8988T (cell line): ENCODE results near the gene GPD1.

Experiments used
- DNase-seq: peaks from one replicate; pipeline ENCODE4 v3.0.0; 2011

Gene GPD1

DNA sequence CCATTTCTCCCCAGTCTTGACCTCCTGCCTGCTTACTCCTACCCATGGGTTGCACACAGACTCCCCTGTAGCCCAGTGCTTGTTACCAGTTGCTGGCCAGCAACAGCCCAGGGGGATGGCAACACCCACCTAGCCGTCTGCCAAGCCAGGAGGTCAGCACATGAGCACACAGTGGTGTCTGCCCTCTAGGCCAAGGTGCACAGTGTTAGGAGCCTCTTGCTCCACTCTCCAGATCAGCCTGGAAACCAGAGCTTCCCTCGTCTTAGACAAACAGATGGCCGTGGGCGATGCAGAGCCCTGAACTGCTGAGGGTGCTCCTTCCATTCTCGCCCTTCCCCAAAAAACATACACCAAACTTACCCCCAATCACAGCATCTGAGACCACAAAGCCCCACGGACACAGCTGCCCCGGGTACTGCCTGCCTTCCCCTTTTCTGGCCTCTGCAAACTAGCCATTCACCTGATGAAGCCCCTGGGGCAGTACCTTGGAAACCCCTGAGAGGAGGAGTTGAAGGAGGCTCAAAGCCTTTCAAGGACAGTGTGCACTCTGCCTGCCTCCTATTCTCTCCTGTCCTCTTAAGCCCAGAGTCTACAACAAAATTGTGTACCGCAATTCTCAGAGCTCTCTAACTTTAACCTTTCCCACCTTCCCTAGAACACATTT lies 1.0 kb upstream of the GPD1 start:
- DNase-seq = no peak

DNA sequence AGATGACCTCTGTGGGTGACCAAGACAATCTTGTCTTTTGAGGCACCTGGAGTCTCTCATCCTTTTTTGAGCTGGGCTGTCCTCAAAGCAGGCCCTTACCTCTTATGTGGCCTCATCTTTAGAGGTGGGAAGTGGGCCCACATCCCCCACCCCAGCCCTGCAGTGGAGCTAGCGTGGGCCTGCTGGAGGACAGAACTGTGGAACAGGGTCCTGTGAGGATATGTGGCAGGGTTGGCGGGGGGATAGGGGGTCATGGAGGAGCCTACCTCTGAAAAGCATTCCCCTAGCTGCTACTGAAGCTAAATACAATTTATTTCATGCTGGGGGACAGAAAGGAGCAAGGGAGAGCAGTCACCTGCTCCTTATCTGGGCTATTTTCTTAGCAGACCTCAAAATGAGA lies 457 bp upstream of the GPD1 start:
- DNase-seq = no peak

DNA sequence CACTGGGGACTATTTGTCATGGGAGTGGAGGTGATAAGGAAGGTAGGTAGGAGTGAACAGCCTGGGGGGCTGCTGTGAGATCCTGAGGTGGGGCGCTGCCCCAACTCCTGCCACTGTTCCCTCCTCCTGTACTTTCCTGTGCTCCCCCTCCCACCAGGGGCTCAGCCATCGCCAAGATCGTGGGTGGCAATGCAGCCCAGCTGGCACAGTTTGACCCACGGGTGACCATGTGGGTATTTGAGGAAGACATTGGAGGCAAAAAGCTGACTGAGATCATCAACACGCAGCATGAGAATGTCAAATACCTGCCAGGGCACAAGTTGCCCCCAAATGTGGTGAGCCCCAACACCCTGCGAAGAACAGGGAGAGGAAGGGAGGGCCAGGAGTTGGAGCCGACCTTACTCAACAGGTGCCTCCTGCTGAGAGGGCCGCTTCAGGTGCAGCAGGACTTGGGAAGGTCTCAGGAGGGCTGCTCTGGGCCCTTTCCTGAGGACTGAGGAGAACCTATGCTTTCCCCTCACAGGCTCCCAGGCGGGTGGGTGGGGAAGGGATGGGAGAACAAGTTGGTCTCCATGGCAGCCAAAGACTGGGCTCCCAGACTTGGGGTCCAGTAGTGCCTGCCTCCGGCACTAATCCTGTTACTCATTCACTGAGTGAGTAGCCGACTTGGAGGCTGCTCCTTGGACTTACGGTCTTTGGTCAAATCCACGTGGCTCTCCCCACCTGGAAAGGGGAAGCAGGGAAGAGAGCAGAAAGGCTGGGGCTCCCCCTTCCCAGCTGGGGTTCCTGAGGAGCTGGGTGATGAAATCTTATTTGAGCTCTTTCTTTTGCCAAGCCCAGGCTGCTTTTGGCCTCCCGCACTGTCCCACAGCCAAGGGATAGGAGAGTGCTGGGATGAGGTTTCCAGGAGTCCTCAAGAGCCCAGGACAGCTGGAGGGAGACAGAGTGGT lies 884 bp downstream of the GPD1 start:
- no peak for DNase-seq

DNA sequence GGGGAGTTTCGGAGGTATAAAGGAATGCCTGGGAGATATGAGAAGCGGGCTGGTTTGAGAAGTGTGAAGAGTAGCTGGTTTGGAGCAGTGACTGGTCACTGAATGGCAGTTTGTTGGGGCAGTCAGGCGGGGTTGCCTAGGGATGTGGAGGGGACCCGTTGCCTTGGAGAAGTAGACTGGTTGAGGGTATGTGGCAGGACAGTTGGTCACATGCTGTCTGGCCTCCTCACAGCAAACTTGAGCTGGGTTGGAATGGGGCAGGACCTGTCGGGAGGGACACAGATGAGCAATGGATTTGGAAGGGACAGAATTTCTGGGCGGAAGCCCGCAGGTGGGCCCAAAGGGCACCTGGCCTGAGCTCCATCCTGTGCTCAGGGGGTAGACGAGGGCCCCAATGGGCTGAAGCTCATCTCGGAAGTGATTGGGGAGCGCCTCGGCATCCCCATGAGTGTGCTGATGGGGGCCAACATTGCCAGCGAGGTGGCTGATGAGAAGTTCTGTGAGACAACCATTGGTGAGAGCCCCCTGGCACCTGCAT lies 2.2 kb downstream of the GPD1 start:
- DNase-seq = no peak

DNA sequence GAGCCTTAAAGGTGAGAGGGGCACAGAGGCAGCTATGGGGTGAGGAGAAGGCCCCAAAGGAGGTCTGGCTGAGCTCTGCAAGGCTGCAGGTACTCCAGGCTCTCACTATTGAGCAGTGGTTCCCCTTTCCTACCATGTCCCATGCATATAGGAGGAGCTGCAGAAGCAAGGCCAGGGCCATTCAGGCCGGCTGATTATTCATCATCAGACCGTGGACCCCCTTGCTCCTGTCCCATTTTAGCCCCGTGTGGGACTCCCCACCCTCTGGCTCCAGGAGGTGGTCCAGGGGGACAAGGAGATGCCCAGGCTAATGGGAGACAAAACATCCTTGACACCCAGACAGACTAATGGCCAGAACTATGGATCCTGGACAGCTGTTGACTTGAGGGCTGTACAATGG lies 3.1 kb downstream of the GPD1 start:
- no peak for DNase-seq

DNA sequence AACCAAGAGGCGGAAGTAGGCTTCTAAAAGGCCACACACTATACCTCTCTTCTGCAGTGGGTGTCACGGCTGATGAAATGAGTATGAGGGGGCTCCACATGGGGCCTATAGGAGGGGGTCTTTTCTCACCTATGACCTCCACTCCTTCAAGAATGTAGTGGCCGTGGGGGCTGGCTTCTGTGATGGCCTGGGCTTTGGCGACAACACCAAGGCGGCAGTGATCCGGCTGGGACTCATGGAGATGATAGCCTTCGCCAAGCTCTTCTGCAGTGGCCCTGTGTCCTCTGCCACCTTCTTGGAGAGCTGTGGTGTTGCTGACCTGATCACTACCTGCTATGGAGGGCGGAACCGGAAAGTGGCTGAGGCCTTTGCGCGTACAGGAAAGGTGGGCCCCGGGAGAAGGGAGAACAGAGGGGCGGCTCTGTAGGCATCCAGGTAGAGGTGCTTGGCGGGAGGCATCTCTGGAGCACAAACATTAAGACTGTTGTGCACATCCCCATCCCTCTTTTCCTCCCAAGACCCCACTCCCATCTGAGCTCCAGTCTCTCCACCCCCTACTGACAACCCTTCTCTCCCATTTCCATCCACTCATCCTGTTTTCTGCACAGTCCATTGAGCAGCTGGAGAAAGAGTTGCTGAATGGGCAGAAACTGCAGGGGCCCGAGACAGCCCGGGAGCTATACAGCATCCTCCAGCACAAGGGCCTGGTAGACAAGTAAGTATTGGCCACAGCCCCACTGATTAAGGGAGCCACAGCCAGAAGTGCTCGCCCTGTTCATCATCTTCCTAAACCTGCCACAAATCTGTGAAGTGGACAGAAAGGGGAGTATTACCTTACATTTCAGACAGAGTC lies 3.8 kb downstream of the GPD1 start:
- DNase-seq = no peak

DNA sequence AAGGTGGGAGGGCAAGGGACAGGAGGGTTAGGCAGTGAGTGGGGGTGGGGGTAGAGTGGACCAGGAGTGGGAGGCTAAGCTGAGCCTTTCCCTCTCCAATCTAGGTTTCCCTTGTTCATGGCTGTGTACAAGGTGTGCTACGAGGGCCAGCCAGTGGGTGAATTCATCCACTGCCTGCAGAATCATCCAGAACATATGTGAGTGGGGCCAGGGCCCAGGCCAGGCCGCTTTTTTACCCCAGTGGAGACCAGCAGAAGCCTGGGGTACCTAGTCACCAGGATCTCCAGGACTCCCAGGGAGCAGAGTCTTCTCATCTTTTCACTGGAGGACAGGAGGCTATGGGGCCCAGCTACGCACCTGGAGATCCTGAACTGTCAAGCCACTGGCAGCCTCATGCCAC lies 5.5 kb downstream of the GPD1 start:
- no peak for DNase-seq

DNA sequence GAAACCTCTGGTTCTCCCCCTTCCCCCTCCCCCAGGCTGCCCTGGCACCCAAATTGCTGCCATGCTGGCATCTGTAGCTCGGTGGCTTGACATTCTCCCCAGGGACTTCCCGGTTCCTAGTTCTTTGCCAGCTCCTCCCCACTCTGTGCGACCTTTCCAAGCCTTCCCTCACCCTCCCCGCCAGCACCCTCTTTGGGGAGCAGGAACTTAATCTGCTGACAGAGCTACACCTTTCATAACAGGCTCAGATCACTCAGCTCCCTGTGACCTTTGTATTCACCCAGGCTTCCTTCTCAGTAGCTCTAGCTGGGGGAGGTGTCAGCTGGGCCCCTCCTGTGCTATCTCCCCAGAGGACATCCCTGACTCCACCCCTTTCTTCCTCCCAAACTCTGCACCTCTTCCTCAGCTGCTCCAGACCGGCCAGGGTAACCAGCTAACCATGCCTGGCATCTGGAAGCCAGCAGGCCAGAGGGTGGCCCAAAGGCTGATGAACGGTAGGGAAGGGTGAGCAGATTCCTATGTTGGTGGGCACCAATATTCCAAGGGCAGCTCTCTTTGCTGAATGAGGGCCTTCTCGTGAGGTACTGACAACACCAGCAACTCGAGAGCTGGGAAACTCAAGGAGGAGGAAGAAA lies 6.4 kb downstream of the GPD1 start:
- no peak for DNase-seq

DNA sequence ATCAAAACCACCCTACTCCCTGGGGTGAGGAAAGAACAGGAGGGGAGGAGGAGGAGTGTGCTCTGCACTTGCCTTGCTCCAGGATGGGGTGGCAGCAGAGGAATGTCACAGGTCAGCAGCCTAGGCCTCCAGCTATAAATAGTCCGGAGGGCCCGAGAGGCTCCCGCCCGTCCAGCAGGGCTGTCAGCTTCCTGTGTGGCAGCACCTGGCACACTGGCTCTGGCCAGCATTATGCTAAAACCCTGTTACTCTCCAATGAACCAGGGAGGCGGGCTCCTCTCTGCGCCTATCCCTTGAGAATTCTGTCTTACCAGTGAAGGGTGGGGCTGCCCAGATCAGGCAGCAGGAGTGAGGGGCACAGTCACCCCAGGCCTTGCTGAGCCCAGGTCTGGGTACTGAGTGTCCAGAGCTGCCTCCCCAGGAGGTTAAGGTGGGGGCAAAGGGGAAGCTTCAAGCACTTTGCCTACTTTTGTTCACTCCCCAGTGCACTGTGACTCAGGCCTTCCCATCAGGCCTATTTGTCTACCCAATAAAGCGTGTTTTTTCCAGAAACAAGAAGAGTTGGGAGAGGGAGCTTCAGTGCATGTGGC lies 7.0 kb downstream of the GPD1 start:
- DNase-seq = no peak

DNA sequence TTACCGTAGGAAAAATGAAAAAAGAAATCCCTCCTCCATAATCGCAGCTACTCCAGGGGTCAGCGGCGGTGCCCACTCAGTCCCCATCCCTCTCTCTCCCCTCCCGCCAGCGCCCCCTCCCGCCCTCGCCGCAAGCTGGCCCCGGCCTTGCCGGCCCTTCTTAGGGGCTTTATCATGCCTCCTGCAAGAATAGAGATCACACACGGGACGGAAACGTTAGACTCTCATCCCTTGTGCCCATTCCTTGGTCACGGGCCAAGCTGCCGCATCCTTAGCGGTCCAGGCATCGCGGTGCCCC lies 7.5 kb downstream of the GPD1 start:
- DNase-seq = no peak

DNA sequence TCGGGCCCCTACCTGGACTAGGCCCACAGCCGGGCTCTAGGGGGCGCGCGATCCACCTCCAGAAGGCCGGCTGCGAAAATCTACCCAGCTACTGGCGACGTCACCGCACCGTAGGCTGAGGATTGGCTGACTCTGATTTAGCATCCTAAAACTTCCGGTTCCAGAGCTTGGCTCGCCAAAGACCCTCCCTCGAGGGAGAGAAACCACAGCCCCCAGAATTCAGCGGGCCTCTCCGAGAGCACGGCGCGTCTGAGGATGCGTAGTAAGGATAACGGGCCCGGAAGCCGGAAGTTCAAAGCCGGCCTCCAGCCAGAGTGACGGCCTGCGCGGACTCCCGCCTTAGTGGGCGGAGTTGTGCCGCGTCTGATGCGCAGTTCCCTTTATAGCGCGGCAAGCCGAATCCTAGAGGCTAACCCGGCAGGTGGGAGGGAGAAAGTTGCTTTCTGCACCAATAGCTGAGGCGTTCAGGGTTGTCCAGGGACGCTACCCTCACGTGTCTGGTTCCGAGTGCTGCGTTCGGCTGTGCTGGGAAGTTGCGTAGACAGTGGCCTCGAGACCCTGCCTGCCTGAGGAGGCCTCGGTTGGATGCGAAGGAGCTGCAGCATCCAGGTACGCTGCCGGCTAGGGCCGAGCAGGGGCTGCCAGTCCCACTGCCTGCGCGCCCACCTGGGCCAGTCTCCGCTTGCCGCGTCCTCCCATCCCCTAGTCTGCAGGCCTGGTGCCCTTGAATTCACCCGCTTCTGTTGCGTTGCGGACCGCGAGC lies 8.1 kb downstream of the GPD1 start, which contains the start of gene COX14:
Gene COX14, plus strand, starts transcription at position 544 of the 763 bp plus-strand sequence. CDS start 7,808 bp downstream, outside the sequence.
- DNase-seq = peak; percentile 85

DNA sequence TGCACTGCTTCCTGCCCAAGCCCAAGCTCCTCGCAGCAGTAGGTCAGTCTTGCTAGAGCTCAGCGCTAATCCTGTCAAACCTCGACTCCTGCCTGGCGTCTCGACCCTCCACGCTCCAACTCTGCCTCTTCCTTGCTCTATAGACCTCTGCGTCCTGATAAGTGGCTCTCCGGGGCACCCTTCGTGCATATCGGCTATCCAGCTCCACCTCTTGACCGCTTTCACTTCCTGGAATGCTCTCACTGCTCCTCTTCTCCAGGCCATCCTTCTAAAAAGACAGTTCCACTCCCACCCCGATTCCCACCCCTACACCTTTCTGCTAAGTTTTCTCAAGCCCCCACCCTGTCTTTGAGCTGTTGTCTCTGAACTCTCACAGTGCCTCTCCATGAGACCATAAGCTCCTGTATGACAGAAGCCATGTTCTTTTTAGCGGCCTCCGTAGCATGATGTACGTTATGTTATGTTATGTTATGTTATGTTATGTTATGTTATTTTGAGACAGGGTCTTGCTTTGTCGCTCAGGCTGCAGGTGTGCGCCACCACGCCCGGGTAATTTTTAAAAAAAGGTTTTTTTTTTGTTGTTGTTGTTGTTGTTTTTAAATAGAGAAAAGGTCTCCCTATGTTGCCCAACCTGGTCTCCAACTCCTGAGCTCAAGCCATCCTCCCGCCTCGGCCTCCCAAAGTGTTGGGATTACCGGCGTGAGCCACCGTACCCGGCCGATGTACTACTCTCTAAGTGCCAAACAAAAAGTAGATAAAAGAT lies 8.8 kb downstream of the GPD1 start:
- DNase-seq = no peak

DNA sequence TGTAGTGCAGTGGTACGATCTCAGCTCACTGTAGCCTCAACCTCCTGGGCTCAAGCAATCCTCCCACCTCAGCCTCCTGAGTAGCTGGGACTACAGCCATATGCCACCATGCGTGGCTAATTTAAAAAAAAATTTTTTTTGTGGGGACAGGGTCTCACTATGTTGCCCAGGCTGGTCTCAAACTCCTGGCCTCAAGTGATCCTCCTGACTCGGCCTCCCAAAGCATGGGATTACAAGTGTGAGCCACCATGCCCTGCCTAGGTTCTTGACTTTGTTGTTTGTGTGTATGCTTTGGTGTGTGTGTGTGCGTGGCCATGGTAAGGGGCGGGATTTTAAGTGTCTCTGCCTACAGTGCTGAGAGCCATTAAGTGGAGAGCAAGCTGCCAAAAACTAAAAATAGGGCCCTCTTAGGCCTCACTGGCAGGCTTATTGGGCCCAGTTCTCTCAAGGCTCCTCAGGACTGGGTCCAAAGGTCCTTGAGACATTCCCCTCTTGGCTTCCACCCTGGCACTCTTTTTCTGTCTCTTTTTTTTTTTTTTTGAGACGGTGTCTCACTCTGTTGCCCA lies 13.3 kb downstream of the GPD1 start:
- no peak for DNase-seq

DNA sequence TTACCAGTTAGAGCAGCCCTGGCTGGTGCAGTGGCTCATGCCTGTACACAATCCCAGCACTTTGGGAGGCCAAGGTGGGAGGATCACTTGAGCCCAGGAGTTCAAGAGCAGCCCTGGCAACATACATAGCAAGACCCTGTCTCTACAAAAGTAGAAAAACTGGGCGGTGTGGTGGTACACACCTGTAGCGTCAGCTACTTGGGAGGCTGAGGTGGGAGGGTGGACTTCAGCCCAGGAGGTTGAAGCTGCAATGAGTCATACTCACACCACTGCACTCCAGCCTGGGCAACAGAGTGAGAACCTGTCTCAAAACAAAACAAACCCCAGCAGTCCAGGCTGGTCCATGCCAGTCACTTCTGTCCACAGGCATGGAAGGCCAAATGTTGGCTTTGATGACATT lies 15.6 kb downstream of the GPD1 start:
- DNase-seq = no peak

DNA sequence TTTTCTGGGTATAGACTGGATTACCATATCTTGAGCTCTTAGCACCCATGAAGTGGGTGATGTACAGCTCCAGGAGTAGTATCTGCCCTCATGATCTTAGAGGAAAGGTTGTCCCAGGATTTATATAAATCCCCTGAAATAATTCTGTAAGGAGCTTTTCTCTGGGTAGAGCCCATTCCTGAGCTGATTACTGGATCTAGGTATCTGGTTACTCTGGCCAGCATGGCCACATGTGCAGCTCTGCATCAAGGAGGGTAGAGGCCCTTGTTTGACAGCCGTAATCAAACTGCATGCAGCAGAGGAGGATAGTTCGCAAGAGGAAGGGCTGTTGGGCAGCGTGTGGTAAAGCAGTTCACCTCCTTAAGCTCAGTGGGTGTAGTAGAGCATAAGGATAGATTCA lies 16.7 kb downstream of the GPD1 start:
- no peak for DNase-seq

DNA sequence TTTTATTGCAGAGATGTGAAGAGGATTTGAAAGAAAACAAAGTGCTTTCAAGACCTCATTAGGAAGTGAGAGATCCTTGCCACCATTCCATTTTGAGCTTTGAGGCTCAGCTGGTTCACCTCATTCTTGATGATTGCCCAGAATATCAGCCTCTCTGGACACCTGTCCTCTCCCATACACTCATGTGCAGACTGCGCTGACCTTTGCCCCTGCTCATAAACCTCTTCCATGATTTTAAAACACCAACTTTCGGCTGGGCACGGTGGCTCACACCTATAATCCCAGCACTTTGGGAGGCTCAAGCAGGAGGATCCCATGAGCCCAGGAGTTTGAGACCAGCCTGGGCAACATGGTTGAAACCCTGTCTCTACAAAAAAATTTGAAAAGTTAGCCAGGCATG lies 17.1 kb downstream of the GPD1 start:
- no peak for DNase-seq

DNA sequence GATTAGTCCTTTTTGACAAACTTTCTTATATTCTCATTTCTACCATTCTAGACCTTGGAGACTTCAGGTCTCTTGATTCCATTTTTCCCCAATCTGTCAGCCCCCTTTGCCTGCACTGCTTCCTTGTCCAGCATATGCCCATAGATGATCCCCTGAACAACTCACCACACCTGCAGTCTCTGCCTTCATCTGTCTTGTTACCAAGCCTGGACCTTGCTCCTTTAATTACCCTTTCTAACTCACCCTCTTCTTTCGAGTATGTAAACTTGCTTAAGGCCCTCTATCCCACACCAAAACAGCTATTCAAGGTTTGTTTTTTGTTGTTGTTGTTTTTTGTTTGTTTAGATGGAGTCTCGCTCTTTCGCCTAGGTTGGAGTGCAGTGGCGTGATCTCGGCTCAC lies 17.8 kb downstream of the GPD1 start:
- no peak for DNase-seq

DNA sequence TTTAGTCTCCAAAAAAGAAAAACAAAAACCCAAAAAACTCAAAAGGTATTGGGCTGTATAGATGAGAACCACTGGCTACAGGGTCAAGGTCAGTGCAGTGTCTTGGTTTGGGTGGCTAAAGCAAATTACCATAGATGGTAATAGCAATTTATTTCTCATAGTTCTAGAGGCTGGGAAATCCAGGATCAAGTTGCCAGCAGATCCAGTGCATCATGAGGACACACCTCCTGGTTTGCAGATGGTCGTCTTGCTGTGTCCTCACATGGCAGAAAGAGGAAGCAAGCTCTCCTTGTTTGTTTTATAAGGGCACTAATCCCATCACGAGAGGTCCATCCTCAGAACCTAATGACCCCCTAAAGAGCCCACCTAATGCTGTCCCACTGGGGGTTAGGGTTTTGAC lies 19.4 kb downstream of the GPD1 start:
- no peak for DNase-seq

DNA sequence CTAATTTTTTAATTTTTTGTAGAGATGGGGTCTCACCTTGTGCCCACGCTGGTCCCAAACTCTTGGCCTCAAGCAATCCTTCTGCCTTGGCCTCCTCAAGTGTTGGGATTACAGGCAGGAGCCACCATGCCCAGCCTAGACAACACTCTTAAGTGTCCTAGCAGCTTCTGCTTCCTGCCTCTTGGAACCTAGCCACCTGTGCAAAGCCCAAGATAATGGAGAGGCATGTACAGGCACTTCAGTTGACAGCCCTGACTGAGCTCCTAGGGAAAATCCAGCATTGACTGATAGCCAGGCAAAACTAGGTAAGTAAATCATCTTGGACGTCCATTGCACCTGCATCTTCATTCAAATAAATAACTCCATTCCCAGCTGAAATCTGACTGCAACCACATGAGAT lies 23.7 kb downstream of the GPD1 start:
- DNase-seq = no peak

DNA sequence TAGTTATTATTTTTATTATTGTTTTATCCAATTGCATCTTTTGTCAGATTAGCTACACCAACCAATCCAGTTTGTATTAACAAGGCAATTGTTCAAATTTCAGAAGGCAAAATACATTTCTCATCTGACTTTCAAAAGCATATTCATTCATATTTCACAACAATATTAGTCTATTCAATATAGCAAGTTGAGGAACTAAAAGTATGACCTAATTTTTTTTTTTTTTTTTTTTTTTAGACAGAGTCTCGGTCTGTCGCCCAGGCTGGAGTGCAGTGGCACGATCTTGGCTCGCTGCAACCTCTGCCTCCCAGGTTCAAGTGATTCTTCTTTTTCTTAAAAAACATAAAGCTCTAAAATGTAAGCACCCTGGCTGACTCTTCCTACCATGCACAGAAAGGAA lies 25.5 kb downstream of the GPD1 start:
- DNase-seq = no peak
